ENCODE results near the gene MAP3K21.

DNA sequence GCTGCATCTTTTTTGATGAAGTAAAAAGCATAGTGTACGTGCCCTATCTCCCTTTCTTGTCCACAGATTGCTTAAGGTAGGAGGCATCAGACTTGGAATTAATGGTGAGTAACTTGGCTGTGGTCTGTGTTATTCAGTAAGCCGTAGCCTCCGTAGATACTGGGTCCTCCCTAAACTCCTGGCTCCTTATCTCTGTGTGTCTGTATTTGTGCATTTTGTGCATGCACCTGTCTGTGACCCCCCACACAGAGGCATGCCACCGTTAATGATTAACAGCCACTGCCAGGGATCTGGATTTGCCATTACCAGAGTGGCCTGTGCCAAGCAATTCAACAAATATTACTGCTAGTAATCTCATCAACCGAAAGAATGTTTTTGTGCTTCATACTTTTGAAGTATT is 31.9 kb downstream of the MAP3K21 start:
- no peak for TF ChIP-seq POLR2A (IDR thresholded peaks at IDR 0.05)
- TF ChIP-seq, protein P1, sequence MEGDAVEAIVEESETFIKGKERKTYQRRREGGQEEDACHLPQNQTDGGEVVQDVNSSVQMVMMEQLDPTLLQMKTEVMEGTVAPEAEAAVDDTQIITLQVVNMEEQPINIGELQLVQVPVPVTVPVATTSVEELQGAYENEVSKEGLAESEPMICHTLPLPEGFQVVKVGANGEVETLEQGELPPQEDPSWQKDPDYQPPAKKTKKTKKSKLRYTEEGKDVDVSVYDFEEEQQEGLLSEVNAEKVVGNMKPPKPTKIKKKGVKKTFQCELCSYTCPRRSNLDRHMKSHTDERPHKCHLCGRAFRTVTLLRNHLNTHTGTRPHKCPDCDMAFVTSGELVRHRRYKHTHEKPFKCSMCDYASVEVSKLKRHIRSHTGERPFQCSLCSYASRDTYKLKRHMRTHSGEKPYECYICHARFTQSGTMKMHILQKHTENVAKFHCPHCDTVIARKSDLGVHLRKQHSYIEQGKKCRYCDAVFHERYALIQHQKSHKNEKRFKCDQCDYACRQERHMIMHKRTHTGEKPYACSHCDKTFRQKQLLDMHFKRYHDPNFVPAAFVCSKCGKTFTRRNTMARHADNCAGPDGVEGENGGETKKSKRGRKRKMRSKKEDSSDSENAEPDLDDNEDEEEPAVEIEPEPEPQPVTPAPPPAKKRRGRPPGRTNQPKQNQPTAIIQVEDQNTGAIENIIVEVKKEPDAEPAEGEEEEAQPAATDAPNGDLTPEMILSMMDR (IDR thresholded peaks at IDR 0.05), result no peak
